Effector memory CD4-positive, alpha-beta T cell (primary cell): ENCODE data around the gene ANKIB1.
"Not testable (repeated sequence)": the region's sequence is repeated elsewhere in the genome, so short reads cannot be mapped to it uniquely, and the experiment has no call there.

Source experiments
- DNase-seq, 3 donors: peaks; one replicate each; pipeline ENCODE4 v3.0.0-alpha.2; 2020
- H3K27ac ChIP-seq: 2 replicates; pipeline ENCODE4 v1.7.0; 2013; ENCODE audit warnings: mild to moderate bottlenecking, low read length, moderate library complexity; ENCODE audit not compliant: insufficient read depth, poor library complexity, severe bottlenecking
- H3K27me3 ChIP-seq: replicated peaks from 2 replicates; pipeline ENCODE4 v1.7.0; 2013; ENCODE audit warnings: mild to moderate bottlenecking, low read length; ENCODE audit not compliant: insufficient read depth, control insufficient read depth, poor library complexity, severe bottlenecking
- H3K36me3 ChIP-seq: 2 replicates; pipeline ENCODE4 v1.7.0; 2013; ENCODE audit warnings: mild to moderate bottlenecking, low read length, moderate library complexity; ENCODE audit not compliant: control insufficient read depth, insufficient read depth
- H3K4me1 ChIP-seq: 2 replicates; pipeline ENCODE4 v1.7.0; 2013; ENCODE audit warnings: low read length, mild to moderate bottlenecking; ENCODE audit not compliant: control insufficient read depth, insufficient read depth, poor library complexity, severe bottlenecking
- H3K4me3 ChIP-seq: 2 replicates; pipeline ENCODE4 v1.7.0; 2013; ENCODE audit warnings: low read length, low read depth, mild to moderate bottlenecking; ENCODE audit not compliant: insufficient read depth, poor library complexity, severe bottlenecking
- H3K9me3 ChIP-seq: 2 replicates; pipeline ENCODE4 v1.7.0; 2013; ENCODE audit warnings: mild to moderate bottlenecking, low read length, moderate library complexity; ENCODE audit not compliant: control insufficient read depth

The ANKIB1 gene

GRCh38 chr7:92352009-92352408 lies 106.2 kb downstream of the ANKIB1 start:
- Histone ChIP-seq H3K27ac (no peak overlapping the region), H3K9me3 (no peaks in the 10 kb centered on the region), H3K36me3 (peaks cover 32% of the 10 kb centered on the region), H3K4me1 (no peaks in the 10 kb centered on the region), H3K27me3 (no peaks in the 10 kb centered on the region), H3K4me3 (no peak overlapping the region)
- DNase-seq: no peak

DNA sequence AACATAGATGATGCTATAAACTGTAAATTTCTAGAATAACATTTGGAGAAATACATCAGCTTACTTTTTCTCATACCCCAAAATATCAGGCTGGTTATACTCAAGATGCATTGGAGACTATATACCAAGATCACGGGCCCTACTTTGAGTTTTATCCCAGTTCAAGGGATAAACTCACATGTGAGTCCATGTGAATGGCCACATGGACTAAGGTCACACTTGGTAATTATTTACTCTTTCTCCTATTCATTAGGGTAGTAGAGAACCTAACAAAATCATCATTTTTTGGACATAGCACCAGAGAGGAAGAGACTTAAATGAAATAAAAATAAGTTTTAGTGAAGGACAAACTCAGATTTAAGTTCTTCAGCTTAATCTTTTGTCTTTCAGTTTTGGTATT lies 108.4 kb downstream of the ANKIB1 start:
- Histone ChIP-seq H3K36me3 (peaks cover 36% of the 10 kb centered on the region), H3K4me3 (no peak overlapping the region), H3K4me1 (no peaks in the 10 kb centered on the region), H3K9me3 (no peaks in the 10 kb centered on the region), H3K27ac (no peak overlapping the region), H3K27me3 (no peaks in the 10 kb centered on the region)
- DNase-seq: no peak

DNA sequence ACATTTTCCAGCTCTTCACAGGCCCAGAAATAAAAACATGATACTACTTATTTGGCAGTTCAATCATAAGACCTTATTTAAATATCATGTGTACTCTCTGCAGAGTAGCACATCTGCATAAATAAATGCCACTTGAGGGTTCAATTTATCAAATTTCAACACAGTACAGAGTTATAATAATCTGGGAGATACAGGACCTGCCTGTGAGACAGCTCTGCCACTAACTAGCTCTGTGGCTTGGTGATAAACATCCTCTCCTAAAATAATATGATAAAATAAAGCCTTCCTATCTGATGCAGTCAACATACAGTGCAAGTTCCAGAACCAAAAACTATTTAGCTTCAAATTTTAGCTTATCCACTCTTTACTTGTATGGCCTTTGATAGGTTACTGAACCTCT lies 110.6 kb downstream of the ANKIB1 start:
- Histone ChIP-seq H3K27me3 (no peaks in the 10 kb centered on the region), H3K27ac (no peak overlapping the region), H3K4me3 (no peak overlapping the region), H3K9me3 (no peaks in the 10 kb centered on the region), H3K36me3 (peaks cover 28% of the 10 kb centered on the region), H3K4me1 (no peaks in the 10 kb centered on the region)
- no peak for DNase-seq

- H3K27ac ChIP-seq: no peak overlapping the region
Observed at GRCh38 chr7:92357260-92357659, 111.5 kb downstream of the ANKIB1 start.

GRCh38 chr7:92359179-92359578 lies 113.4 kb downstream of the ANKIB1 start:
- DNase-seq, H3K4me3 ChIP-seq, H3K27ac ChIP-seq, H3K9me3 ChIP-seq, H3K27me3 ChIP-seq, H3K4me1 ChIP-seq: not testable (repeated sequence)
- peaks cover 18% of the 10 kb centered on the region for H3K36me3 ChIP-seq

More at GRCh38 chr7:92357260-92357659, 111.5 kb downstream of the ANKIB1 start:
- Histone ChIP-seq H3K4me3 (no peak overlapping the region), H3K36me3 (peaks cover 30% of the 10 kb centered on the region), H3K27me3 (no peaks in the 10 kb centered on the region), H3K4me1 (no peaks in the 10 kb centered on the region), H3K9me3 (no peaks in the 10 kb centered on the region)
- DNase-seq: no peak

DNA sequence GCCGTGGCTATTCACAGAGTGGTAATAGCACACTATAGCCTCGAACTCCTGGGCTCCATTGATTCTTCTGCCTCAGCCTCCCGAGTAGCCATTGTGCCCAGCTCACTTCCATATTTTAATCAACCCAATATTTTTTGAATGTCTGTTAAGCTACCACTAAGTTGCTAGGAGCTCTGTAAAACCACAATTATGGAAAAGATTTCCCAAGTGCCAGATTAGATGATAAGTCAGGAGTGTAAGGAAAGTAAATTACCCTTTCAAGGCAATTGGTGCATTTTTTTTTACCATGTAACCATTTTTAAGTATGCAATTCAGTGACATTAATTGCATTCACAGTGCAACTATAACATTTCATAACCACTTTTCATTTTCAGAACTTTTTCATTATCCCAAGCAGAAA lies 114.0 kb downstream of the ANKIB1 start:
- Histone ChIP-seq H3K36me3 (peaks cover 15% of the 10 kb centered on the region), H3K27me3 (no peaks in the 10 kb centered on the region), H3K4me1 (no peaks in the 10 kb centered on the region), H3K4me3 (no peak overlapping the region), H3K9me3 (no peaks in the 10 kb centered on the region), H3K27ac (no peak overlapping the region)
- DNase-seq: no peak

GRCh38 chr7:92360387-92360786 lies 114.6 kb downstream of the ANKIB1 start:
- H3K4me3 ChIP-seq: no peak overlapping the region
- H3K27ac ChIP-seq: no peak overlapping the region
- no peaks in the 10 kb centered on the region for H3K9me3 ChIP-seq
- no peak for DNase-seq
- H3K36me3 ChIP-seq: peaks cover 11% of the 10 kb centered on the region
- H3K27me3 ChIP-seq: no peaks in the 10 kb centered on the region
- H3K4me1 ChIP-seq: no peaks in the 10 kb centered on the region

- no peaks in the 10 kb centered on the region for H3K27me3 ChIP-seq
- no peak overlapping the region for H3K27ac ChIP-seq
- H3K4me3 ChIP-seq: no peak overlapping the region
- H3K4me1 ChIP-seq: no peaks in the 10 kb centered on the region
- H3K36me3 ChIP-seq: peaks cover 7% of the 10 kb centered on the region
- no peaks in the 10 kb centered on the region for H3K9me3 ChIP-seq
- no peak for DNase-seq
Observed at GRCh38 chr7:92362131-92362530, 116.4 kb downstream of the ANKIB1 start.

- Histone ChIP-seq H3K4me1 (no peaks in the 10 kb centered on the region), H3K27ac (no peak overlapping the region), H3K27me3 (no peaks in the 10 kb centered on the region), H3K9me3 (no peaks in the 10 kb centered on the region), H3K36me3 (peaks cover 4% of the 10 kb centered on the region), H3K4me3 (no peak overlapping the region)
- DNase-seq: no peak
Observed at GRCh38 chr7:92366730-92367129, 121.0 kb downstream of the ANKIB1 start.

DNA sequence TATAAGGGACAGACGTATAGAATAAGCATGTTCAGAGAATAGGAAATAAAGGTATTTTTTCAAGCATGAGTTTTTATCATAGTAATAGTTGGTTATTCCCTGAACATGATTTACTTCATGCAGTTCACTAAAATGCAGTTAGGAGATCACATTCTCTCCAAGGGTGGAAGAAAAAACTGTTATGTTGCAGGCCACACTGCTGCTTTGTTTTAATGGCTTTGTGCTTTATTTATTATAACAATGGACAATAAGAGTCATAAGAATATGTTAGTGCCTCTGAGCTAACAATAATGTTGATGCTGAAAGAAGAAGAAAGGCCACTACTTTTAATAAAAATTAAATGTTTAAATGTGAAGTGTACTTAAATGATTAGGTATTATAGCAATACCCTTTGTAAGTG lies 123.0 kb downstream of the ANKIB1 start:
- no peak overlapping the region for H3K27ac ChIP-seq
- no peak overlapping the region for H3K4me3 ChIP-seq
- H3K9me3 ChIP-seq: no peaks in the 10 kb centered on the region
- no peaks in the 10 kb centered on the region for H3K36me3 ChIP-seq
- no peaks in the 10 kb centered on the region for H3K27me3 ChIP-seq
- DNase-seq: no peak
- no peaks in the 10 kb centered on the region for H3K4me1 ChIP-seq

- H3K9me3 ChIP-seq: no peaks in the 10 kb centered on the region
- H3K27me3 ChIP-seq: no peaks in the 10 kb centered on the region
- H3K4me1 ChIP-seq: no peaks in the 10 kb centered on the region
- H3K36me3 ChIP-seq: no peaks in the 10 kb centered on the region
- H3K27ac ChIP-seq: no peak overlapping the region
- H3K4me3 ChIP-seq: no peak overlapping the region
- no peak for DNase-seq
Observed at GRCh38 chr7:92375013-92375412, 129.2 kb downstream of the ANKIB1 start.
